ENCODE measurements around the gene NFATC2IP. TPM values are rescaled to one million over a fixed set of nuclear protein-coding genes. Genes with fewer than 3 reads are reported as not detected.
A peak's percentile ranks its signal among the peaks of the same experiment; 100 is the strongest.

Gene NFATC2IP
- total and polyA plus RNA-seq, 2 of the 13 experiments (the other 11 are each of a cell fraction or from before 2014, with no cell fraction given), result 32.1 to 48.5 TPM

GRCh38 chr16:28925386-28926228 lies 25.1 kb upstream of the NFATC2IP start (continued):
- TF ChIP-seq ZBTB39 (CRISPR knock-in tag; IDR thresholded peaks at IDR 0.05) (0 out of 2 replicates have a peak, but pooled peaks have one; percentile 9), RBM39 (IDR thresholded peaks at IDR 0.05; ENCODE audit: low read depth, low read length, poor library complexity, severe bottlenecking) (peak; percentile 87), AKNA (CRISPR knock-in tag; IDR thresholded peaks at IDR 0.05; ENCODE audit: borderline replicate concordance) (no peak), SKI (IDR thresholded peaks at IDR 0.05; ENCODE audit: partially characterized antibody) (peak; percentile 36), DNMT1 (CRISPR knock-in tag; IDR thresholded peaks at IDR 0.05) (no peak), KDM6A (CRISPR knock-in tag; IDR thresholded peaks at IDR 0.05; ENCODE audit: low read depth) (no peak), ZMYM4 (CRISPR knock-in tag; IDR thresholded peaks at IDR 0.05) (peak; percentile 20; the same call in 1 of the 2 replicates), ELF4 (CRISPR knock-in tag; IDR thresholded peaks at IDR 0.05; ENCODE audit: borderline replicate concordance) (peak; percentile 88; the same call in 1 of the 2 replicates), YY1 (IDR thresholded peaks at IDR 0.05; ENCODE audit: insufficient read depth, insufficient replicate concordance, low read depth, low read length) (peak; percentile 39), ETS1 (CRISPR knock-in tag; IDR thresholded peaks at IDR 0.05) (no peak), ZNF788 (CRISPR knock-in tag; IDR thresholded peaks at IDR 0.05; ENCODE audit: borderline replicate concordance) (peak; percentile 66; the same call in 1 of the 2 replicates), KDM3A (CRISPR knock-in tag; IDR thresholded peaks at IDR 0.05; ENCODE audit: low read depth) (0 out of 2 replicates have a peak, but pooled peaks have one; percentile 34), MXD3 (CRISPR knock-in tag; IDR thresholded peaks at IDR 0.05) (peak; percentile 19; the same call in 1 of the 2 replicates), ZNF556 (CRISPR knock-in tag; IDR thresholded peaks at IDR 0.05; ENCODE audit: borderline replicate concordance) (peak; percentile 56; the same call in 1 of the 2 replicates), PAX8 (CRISPR knock-in tag; IDR thresholded peaks at IDR 0.05; ENCODE audit: borderline replicate concordance) (no peak), AKAP8 (CRISPR knock-in tag; IDR thresholded peaks at IDR 0.05) (peak; percentile 48)

All from HepG2 (cell line).